Esophagus muscularis mucosa (tissue), 4 donors: ENCODE measurements around the gene PJA2. TPM values are rescaled to one million over a fixed set of nuclear protein-coding genes. Genes with fewer than 3 reads are reported as not detected.
"Not testable (repeated sequence)": the region's sequence is repeated elsewhere in the genome, so short reads cannot be mapped to it uniquely, and the experiment has no call there.

Experiments used
- DNase-seq: peaks from one replicate; pipeline ENCODE4 v3.0.0-alpha.2; 2017; ENCODE audit errors: extremely low spot score
- H3K27ac ChIP-seq, 4 donors: fragments of 200-600 bp; sonication (generic); replicated peaks in 1 of 4; 1 replicate in 3 of 4; 2 replicates in 1 of 4; pipeline ENCODE4 v1.5.1; 2016 to 2019; ENCODE audit warnings: mild to moderate bottlenecking in 1 of 4
- H3K27me3 ChIP-seq, 4 donors: fragments of 200-600 bp; sonication (generic); one replicate each; pipeline versions ENCODE4 v1.5.1 to v1.6.0; 2016 to 2019
- H3K36me3 ChIP-seq, 4 donors: fragments of 200-600 bp; sonication (generic); one replicate each; pipeline ENCODE4 v1.5.1; 2016 to 2019
- H3K4me1 ChIP-seq, 4 donors: fragments of 200-600 bp; sonication (generic); one replicate each; pipeline ENCODE4 v1.5.1; 2016 to 2019
- H3K4me3 ChIP-seq, 4 donors: fragments of 200-600 bp; sonication (generic); 1 replicate in 2 of 4; 2 replicates in 2 of 4; pipeline ENCODE4 v1.5.1; 2016 to 2019; ENCODE audit warnings: mild to moderate bottlenecking in 4 of 4, moderate library complexity in 1 of 4
- H3K9me3 ChIP-seq, 4 donors: fragments of 200-600 bp; sonication (generic); 1 replicate in 3 of 4; 2 replicates in 1 of 4; pipeline ENCODE4 v1.5.1; 2016 to 2019
- CTCF ChIP-seq, 3 experiments: fragments of 200-600 bp in 2 of 3; fragments of 450-650 bp in 1 of 3; sonication (generic) in 2 of 3; IDR thresholded peaks; one replicate each; pipeline ENCODE4 v1.5.1; 2017 to 2019; ENCODE audit warnings: antibody characterized with exemption in 3 of 3, mild to moderate bottlenecking in 2 of 3, moderate library complexity in 1 of 3
- EP300 ChIP-seq: sonication (generic); formaldehyde crosslinking; IDR thresholded peaks from one replicate; pipeline ENCODE4 v1.6.1; 2017; ENCODE audit warnings: antibody characterized with exemption
- POLR2A ChIP-seq: fragments of 450-650 bp; IDR thresholded peaks from one replicate; pipeline ENCODE4 v1.6.1; 2017; ENCODE audit warnings: antibody characterized with exemption, moderate library complexity, mild to moderate bottlenecking, low read depth
- POLR2AphosphoS5 ChIP-seq, 2 donors: sonication (generic); formaldehyde crosslinking; IDR thresholded peaks; one replicate each; pipeline ENCODE4 v1.6.1; 2017; ENCODE audit warnings: antibody characterized with exemption in 2 of 2
- WGBS: methylation state at CpG from one replicate; pipeline ENCODE4 v1.1.5; 2018; 5-methylcytosine and 5-hydroxymethylcytosine counted together
- intact Hi-C: fragments of 100-400 bp; cut with DNase I; formaldehyde crosslinking; loops from one replicate; pipeline ENCODE4 v1.15.1; 2023
- total RNA-seq, 4 donors: library from RNA; depleted of rRNA; stranded (reverse); fragments of >200 nt; gene quantifications; one replicate each; pipeline versions ENCODE4 v1.1.0 to v1.2.1, GENCODE V29; 2016

Gene PJA2
- total RNA-seq, 4 donors from 2014 or later, result 133 to 211 (median 170) TPM

DNA sequence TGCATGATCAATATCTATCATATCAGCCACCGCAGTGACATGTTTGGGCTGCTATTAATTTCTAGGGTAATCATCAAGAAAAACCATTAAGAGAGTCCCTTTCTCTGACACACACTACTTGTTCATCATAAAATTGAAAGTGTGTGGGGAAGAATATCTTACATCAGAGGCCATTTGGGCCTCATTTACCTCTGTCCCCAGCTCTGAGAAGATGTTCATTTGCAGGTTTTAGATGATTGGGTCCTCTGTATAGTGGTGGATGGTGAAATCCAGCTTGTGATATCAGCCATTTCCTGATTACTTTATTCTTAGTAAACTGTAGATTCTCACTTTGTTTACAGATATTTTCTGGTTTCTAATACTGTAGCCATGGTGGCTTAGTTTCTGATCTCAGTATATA, 29.8 kb upstream of the PJA2 start:
- DNase-seq, result no peak
- H3K36me3 ChIP-seq, result no peaks in the 10 kb centered on the region
- peaks cover 0 to 3% (median 0%) of the 10 kb centered on the region in 4 donors for H3K9me3 ChIP-seq
- H3K27ac ChIP-seq, result no peak overlapping the region
- WGBS, result 78% methylated on average over 1 of the region's 1 CpG
- no peak overlapping the region for H3K4me3 ChIP-seq
- no peak for TF ChIP-seq POLR2A
- no peak for TF ChIP-seq POLR2AphosphoS5 (IDR thresholded peaks at IDR 0.05)
- TF ChIP-seq EP300, result no peak
- no peak for TF ChIP-seq CTCF (IDR thresholded peaks at IDR 0.05)
- no peaks in the 10 kb centered on the region for H3K27me3 ChIP-seq
- intact Hi-C loops, result no loop called here
- no peaks in the 10 kb centered on the region for H3K4me1 ChIP-seq

GRCh38 chr5:109426075-109426474, 16.3 kb upstream of the PJA2 start:
- Histone ChIP-seq H3K4me3 (no peak overlapping the region), H3K9me3 (no peaks in the 10 kb centered on the region), H3K27ac (no peak overlapping the region), H3K36me3 (no peaks in the 10 kb centered on the region), H3K4me1 (peaks cover 0 to 28% (median 18%) of the 10 kb centered on the region in 4 donors), H3K27me3 (no peaks in the 10 kb centered on the region)
- no peak for DNase-seq
- TF ChIP-seq POLR2AphosphoS5 (IDR thresholded peaks at IDR 0.05) (no peak), CTCF (IDR thresholded peaks at IDR 0.05) (no peak), EP300 (no peak), POLR2A (no peak)
- WGBS, result 98% methylated on average over 3 of the region's 3 CpGs
- intact Hi-C loops, result no loop called here

- H3K4me3 ChIP-seq, intact Hi-C loops, H3K36me3 ChIP-seq, H3K27ac ChIP-seq, H3K27me3 ChIP-seq, DNase-seq, H3K9me3 ChIP-seq: not testable (repeated sequence)
- 94% methylated on average over 5 of the region's 5 CpGs for WGBS
- H3K4me1 ChIP-seq, result peaks cover 0 to 28% (median 18%) of the 10 kb centered on the region in 4 donors
These were observed 15.7 kb upstream of the PJA2 start for GRCh38 chr5:109425521-109425920.

DNA sequence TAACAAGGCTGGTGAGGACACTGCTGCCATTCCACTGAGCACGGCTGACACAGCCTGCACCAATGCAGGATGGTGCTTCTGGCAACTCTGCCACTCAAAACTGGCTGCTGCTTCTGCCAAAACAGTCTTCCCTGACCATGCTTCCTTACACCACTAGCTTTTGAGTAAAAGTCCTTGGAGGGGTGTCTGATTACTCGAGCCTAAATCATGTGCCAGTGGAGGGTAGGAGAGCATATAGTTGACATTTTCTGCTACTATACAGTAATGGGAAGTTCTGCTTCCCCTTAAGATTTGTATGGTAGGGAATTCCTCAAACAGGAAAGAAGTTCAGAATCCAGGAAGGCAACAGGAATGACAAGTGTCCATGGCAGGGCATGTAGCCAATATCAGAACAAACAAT, 12.2 kb upstream of the PJA2 start:
- peaks cover 0 to 13% (median 3%) of the 10 kb centered on the region in 4 donors for H3K4me1 ChIP-seq
- intact Hi-C loops, result no loop called here
- no peak overlapping the region for H3K4me3 ChIP-seq
- DNase-seq, result no peak
- H3K27ac ChIP-seq, result no peak overlapping the region
- no peak for TF ChIP-seq CTCF (IDR thresholded peaks at IDR 0.05)
- no peak for TF ChIP-seq POLR2AphosphoS5 (IDR thresholded peaks at IDR 0.05)
- TF ChIP-seq POLR2A, result no peak
- no peak for TF ChIP-seq EP300
- H3K27me3 ChIP-seq, result no peaks in the 10 kb centered on the region
- no peaks in the 10 kb centered on the region for H3K9me3 ChIP-seq
- H3K36me3 ChIP-seq, result no peaks in the 10 kb centered on the region
- WGBS, result 62% methylated on average over 2 of the region's 2 CpGs

DNA sequence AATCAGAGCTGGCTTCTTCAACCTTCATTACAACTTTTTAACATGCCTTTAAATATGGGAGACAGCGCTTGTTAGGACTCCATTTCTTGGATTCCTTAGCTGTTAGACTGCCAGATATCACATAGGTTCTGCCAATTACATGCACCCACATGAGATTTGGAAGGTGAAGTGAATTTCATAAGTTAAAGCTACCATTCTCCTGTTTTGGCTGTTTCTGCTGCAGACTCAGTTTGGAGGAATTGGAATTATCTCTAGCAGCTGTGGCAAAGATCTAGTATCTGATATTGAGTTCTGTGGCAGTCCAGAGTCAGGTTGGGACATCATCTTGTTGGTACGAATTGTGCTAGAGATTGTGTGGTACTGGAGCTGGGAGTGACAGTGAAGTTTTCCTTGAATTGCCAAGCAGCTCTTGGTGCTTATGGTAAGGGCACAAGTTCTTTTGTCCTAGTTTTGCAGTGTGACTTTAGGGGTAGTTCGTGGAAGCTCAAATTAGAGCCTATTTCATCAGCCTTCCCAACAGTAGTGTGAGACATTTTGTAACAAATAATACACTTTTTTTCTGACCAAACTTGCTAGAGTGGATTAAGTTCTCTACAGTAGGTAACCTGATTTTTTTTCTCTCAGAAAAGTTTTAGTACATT, 9.1 kb upstream of the PJA2 start:
- Histone ChIP-seq H3K27me3 (no peaks in the 10 kb centered on the region), H3K4me1 (peaks cover 0 to 3% (median under 1%) of the 10 kb centered on the region in 4 donors), H3K9me3 (no peaks in the 10 kb centered on the region), H3K36me3 (no peaks in the 10 kb centered on the region), H3K4me3 (no peak overlapping the region), H3K27ac (no peak overlapping the region)
- WGBS, result 93% methylated on average over 3 of the region's 3 CpGs
- intact Hi-C loops, result no loop called here
- TF ChIP-seq POLR2AphosphoS5 (IDR thresholded peaks at IDR 0.05), result no peak
- no peak for DNase-seq

- intact Hi-C loops, result no loop called here
- peaks cover 4 to 22% (median 20%) of the 10 kb centered on the region in 4 donors for H3K4me1 ChIP-seq
- no peaks in the 10 kb centered on the region for H3K9me3 ChIP-seq
- H3K27me3 ChIP-seq, result no peaks in the 10 kb centered on the region
- no peaks in the 10 kb centered on the region for H3K36me3 ChIP-seq
- H3K4me3 ChIP-seq, result no peak overlapping the region
- WGBS, result 83% methylated on average over 2 of the region's 2 CpGs
- no peak for TF ChIP-seq POLR2AphosphoS5 (IDR thresholded peaks at IDR 0.05)
- no peak for TF ChIP-seq EP300
- no peak for TF ChIP-seq POLR2A
- no peak for TF ChIP-seq CTCF (IDR thresholded peaks at IDR 0.05)
- H3K27ac ChIP-seq, result no peak overlapping the region
- no peak for DNase-seq
These were observed 7.1 kb upstream of the PJA2 start for GRCh38 chr5:109416882-109417281.

DNA sequence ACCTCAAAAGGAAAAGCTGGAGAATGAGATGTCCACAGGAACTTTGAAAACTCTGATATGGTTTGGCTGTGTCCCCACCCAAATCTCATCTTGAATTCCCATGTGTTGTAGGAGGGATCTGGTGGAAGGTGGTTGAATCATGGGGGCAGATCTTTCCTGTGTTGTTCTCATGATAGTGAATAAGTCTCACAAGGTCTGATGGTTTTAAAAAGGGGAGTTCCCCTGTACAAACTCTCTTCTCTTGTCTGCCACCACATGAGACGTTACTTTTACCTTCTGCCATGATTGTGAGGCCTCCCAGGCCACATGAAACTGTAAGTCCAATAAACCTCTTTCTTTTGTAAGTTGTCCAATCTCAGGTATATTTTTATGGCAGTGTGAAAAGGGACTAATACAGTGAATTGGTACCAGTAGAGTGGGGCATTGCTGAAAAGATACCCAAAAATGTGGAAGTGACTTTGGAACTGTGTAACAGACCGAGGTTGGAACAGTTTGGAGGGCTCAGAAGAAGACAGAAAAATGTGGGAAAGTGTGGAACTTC, 4.2 kb upstream of the PJA2 start:
- DNase-seq, H3K36me3 ChIP-seq, H3K27me3 ChIP-seq, H3K4me3 ChIP-seq, H3K9me3 ChIP-seq: not testable (repeated sequence)
- intact Hi-C loops, result loop anchor here (5.0 kb wide), 1 partner anchor 87 kb away; no protein-coding TSS in a partner anchor
- peaks cover 9 to 33% (median 31%) of the 10 kb centered on the region in 4 donors for H3K4me1 ChIP-seq
- 95% methylated on average over 2 of the region's 2 CpGs for WGBS
- H3K27ac ChIP-seq, result peak overlapping the region; percentile 95 to 99 (median 98)
